Caco-2 (cell line): ENCODE measurements around the gene AGR2. TPM values are rescaled to one million over a fixed set of nuclear protein-coding genes. Genes with fewer than 3 reads are reported as not detected.
"Not testable (repeated sequence)": the region's sequence is repeated elsewhere in the genome, so short reads cannot be mapped to it uniquely, and the experiment has no call there.

Experiments used
- Bru-seq: library from RNA; stranded (reverse); fragments of 400-500 nt; gene quantifications from one replicate; lab custom pipeline; 2021; lab: Mats Ljungman, UMichigan
- BruChase-seq, 2 experiments: library from RNA; stranded (reverse); fragments of 400-500 nt; gene quantifications; one replicate each; lab custom pipeline; 2021; lab: Mats Ljungman, UMichigan
- BruUV-seq: library from RNA; stranded (reverse); fragments of 400-500 nt; replicated peaks from 2 replicates; lab custom pipeline; 2021; lab: Mats Ljungman, UMichigan
- CTCF ChIA-PET: fragments of 300-600 bp; sonication (Branson Sonifier 250); formaldehyde crosslinking; loops from one replicate; lab custom pipeline; 2022; ENCODE audit warnings: antibody characterized with exemption; lab: Charles Lee
- POLR2A ChIA-PET: fragments of 300-600 bp; sonication (Branson Sonifier 250); formaldehyde crosslinking; loops from one replicate; lab custom pipeline; 2022; ENCODE audit warnings: antibody characterized with exemption; lab: Charles Lee
- DNase-seq, 2 experiments: peaks; one replicate each; pipeline versions ENCODE4 v3.0.0 to v3.0.0-alpha.2; 2020 to 2022
- H3K27me3 ChIP-seq: replicated peaks from 2 replicates; pipeline ENCODE4 v1.6.0; 2011; ENCODE audit warnings: low read length; ENCODE audit not compliant: control insufficient read depth, insufficient read depth
- H3K36me3 ChIP-seq: 2 replicates; pipeline ENCODE4 v1.5.1; 2011; ENCODE audit warnings: low read length; ENCODE audit not compliant: control insufficient read depth, insufficient read depth
- H3K4me1 ChIP-seq: fragments of 250-450 bp; sonication (Bioruptor Pico); 2 replicates; pipeline ENCODE4 v1.5.1; 2020; ENCODE audit warnings: mild to moderate bottlenecking
- H3K4me3 ChIP-seq: 2 replicates; pipeline ENCODE4 v1.5.1; 2011; ENCODE audit warnings: low read depth, mild to moderate bottlenecking, control low read depth, low read length
- H3K9me3 ChIP-seq: fragments of 250-450 bp; sonication (Bioruptor Pico); 2 replicates; pipeline ENCODE4 v1.5.1; 2020; ENCODE audit warnings: mild to moderate bottlenecking, moderate library complexity
- H3K27ac Mint-ChIP-seq: one replicate; pipeline ENCODE4 v1.8.0; 2022; ENCODE audit warnings: mixed read lengths; ENCODE audit not compliant: unreplicated experiment
- H3K27me3 Mint-ChIP-seq: one replicate; pipeline ENCODE4 v1.8.0; 2022; ENCODE audit warnings: mixed read lengths; ENCODE audit not compliant: insufficient read depth, unreplicated experiment
- H3K36me3 Mint-ChIP-seq: one replicate; pipeline ENCODE4 v1.8.0; 2022; ENCODE audit warnings: mild to moderate bottlenecking, mixed read lengths; ENCODE audit not compliant: insufficient read depth, unreplicated experiment
- H3K4me1 Mint-ChIP-seq: one replicate; pipeline ENCODE4 v1.8.0; 2022; ENCODE audit warnings: low read depth, mixed read lengths; ENCODE audit not compliant: unreplicated experiment
- H3K4me3 Mint-ChIP-seq: one replicate; pipeline ENCODE4 v1.8.0; 2022; ENCODE audit warnings: mild to moderate bottlenecking, moderate library complexity, mixed read lengths; ENCODE audit not compliant: unreplicated experiment
- H3K9me3 Mint-ChIP-seq: one replicate; pipeline ENCODE4 v1.8.0; 2022; ENCODE audit warnings: mixed read lengths; ENCODE audit not compliant: unreplicated experiment
- CTCF ChIP-seq, 2 experiments: fragments of 200-600 bp in 1 of 2; IDR thresholded peaks; 1 replicate in 1 of 2; 2 replicates in 1 of 2; pipeline versions ENCODE4 v1.5.1 to v1.8.0; 2011 to 2022; ENCODE audit warnings: antibody characterized with exemption in 1 of 2, control low read depth in 1 of 2, inconsistent platforms in 1 of 2, low read depth in 1 of 2, low read length in 1 of 2, mild to moderate bottlenecking in 1 of 2, moderate library complexity in 1 of 2; ENCODE audit not compliant: insufficient read depth in 1 of 2, severe bottlenecking in 1 of 2, unreplicated experiment in 1 of 2
- intact Hi-C: fragments of 100-400 bp; cut with micrococcal nuclease; formaldehyde crosslinking; loops from one replicate; pipeline ENCODE4 v1.10.0; 2022; ENCODE audit not compliant: unreplicated experiment
- long read RNA-seq: library from polyadenylated mRNA; stranded (forward); transcript quantifications from one replicate; pipeline ENCODE4 v2.0.0, GENCODE V29; 2022
- total RNA-seq: library from RNA; stranded (reverse); gene quantifications from 2 replicates; pipeline ENCODE4 v1.2.3, GENCODE V29; 2022

Gene AGR2
- total RNA-seq: 343 and 467 TPM in 2 replicates
- Bru-seq, nascent RNA: percentile 97 among the genes with signal in this experiment
- BruChase-seq, experiment 1, labeled RNA remaining after a 2-hour chase: percentile 82 among the genes with signal in this experiment
- BruChase-seq, experiment 2, labeled RNA remaining after a 6-hour chase: percentile 93 among the genes with signal in this experiment
- long read RNA-seq, transcript AGR2-203 (8 exons, 1,778 nt): major isoform, 575 of 755 reads
- long read RNA-seq, partial matches to known transcripts: 27 of 755 reads
- long read RNA-seq, other reads (novel, unspliced or antisense): 153 of 755 reads

DNA sequence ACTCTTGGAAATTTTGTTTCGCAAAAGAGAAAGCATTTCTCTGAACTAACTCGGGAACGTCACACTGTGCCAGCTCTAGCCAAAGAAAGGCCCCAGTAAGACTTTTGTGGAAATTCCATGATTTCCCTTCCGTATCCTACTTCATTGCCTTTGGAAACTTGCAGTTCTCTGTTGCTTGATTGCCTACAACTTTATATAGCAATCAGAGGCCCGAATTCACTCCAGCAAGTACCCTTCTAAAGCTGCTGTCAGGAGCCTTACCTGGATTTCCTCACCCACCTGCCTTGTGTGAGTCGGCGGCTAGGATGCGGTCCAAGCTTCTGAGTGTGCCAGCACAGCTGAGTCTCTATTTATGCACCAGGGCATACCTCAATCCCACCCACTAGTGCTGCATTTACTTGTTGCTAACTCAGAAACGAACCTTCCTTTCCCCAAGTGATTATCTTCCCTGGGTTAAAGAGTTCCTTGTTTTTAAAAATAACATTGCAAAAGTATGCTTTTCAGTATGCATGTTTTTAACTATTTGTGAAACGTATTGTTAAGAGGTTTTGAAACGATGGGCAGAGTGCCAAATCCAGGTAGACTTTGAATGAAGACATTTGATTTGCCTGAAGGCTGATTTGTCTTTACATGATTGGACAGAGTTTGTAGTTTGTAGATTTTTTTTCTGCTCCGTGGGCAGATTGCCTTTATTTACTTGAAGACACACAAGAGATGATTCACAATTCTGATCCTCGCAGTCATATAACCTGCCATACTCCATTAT lies at the start of gene AGR2:
TSS of gene AGR2 (minus strand) at position 326 of the 766 bp plus-strand sequence. CDS start 3,203 bp downstream, outside the sequence.
- Histone ChIP-seq H3K9me3 (no peaks in the 10 kb centered on the region), H3K4me3 (peak within 1 kb of the TSS; percentile 42), H3K27me3 (no peaks in the 10 kb centered on the region), H3K36me3 (peaks cover 6% of the 10 kb centered on the region), H3K4me1 (peaks cover 56% of the 10 kb centered on the region)
- H3K27ac Mint-ChIP-seq: peak within 1 kb of the TSS; percentile 92
- BruUV-seq: no TSS peak
- ChIA-PET CTCF (interaction anchor here (1.0 to 2.0 kb wide), 3 partner anchors 46 to 110 kb away, joined by 3 to 7 read pairs (median 4); no protein-coding TSS in a partner anchor), POLR2A (no interaction called here)
- H3K27me3 Mint-ChIP-seq: no peaks in the 10 kb centered on the region
- TF ChIP-seq CTCF (IDR thresholded peaks at IDR 0.05; ENCODE audit: insufficient read depth in 1 of 2, low read depth in 1 of 2, low read length in 1 of 2, severe bottlenecking in 1 of 2, unreplicated experiment in 1 of 2): no peak
- H3K36me3 Mint-ChIP-seq: peaks cover 8% of the 10 kb centered on the region
- peaks cover 35% of the 10 kb centered on the region for H3K4me1 Mint-ChIP-seq
- H3K9me3 Mint-ChIP-seq: peaks cover 8% of the 10 kb centered on the region
- peak within 1 kb of the TSS; percentile 74 for H3K4me3 Mint-ChIP-seq
- intact Hi-C loops: loop anchor here (1.0 to 5.0 kb wide), 2 partner anchors 42 to 492 kb away; partner anchors contain the start of gene AHR
- DNase-seq: peak; percentile 61 to 74

DNA sequence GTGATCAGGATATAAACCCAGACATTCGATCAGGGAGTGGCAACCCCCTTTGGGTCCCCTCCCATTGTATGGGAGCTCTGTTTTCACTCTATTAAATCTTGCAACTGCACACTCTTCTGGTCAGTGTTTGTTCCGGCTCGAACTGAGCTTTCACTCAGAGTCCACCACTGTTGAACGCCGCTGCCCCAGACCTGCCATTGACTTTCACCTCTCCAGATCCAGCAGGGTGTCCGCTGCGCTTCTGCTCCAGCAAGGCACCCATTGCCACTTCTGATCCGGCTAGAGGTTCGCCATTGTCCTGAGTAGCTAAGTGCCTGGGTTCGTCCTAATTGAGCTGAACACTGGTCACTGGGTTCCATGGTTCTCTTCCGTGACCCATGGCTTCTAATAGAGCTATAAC lies 48.4 kb upstream of the AGR2 start:
- BruUV-seq, intact Hi-C loops, H3K36me3 ChIP-seq, H3K4me3 ChIP-seq, H3K4me3 Mint-ChIP-seq, H3K27me3 ChIP-seq, DNase-seq, H3K9me3 Mint-ChIP-seq, CTCF ChIA-PET, POLR2A ChIA-PET, H3K9me3 ChIP-seq, H3K27me3 Mint-ChIP-seq, H3K27ac Mint-ChIP-seq: not testable (repeated sequence)
- peaks cover 12% of the 10 kb centered on the region for H3K36me3 Mint-ChIP-seq
- H3K4me1 ChIP-seq: peaks cover 23% of the 10 kb centered on the region
- H3K4me1 Mint-ChIP-seq: peaks cover 19% of the 10 kb centered on the region

- CTCF ChIA-PET: no interaction called here
- Mint-ChIP-seq H3K27me3 (no peaks in the 10 kb centered on the region), H3K4me3 (no peak overlapping the region), H3K27ac (peak overlapping the region; percentile 17), H3K4me1 (peaks cover 19% of the 10 kb centered on the region), H3K36me3 (peaks cover 12% of the 10 kb centered on the region), H3K9me3 (no peaks in the 10 kb centered on the region)
- Histone ChIP-seq H3K9me3 (no peaks in the 10 kb centered on the region), H3K4me3 (no peak overlapping the region), H3K4me1 (peaks cover 33% of the 10 kb centered on the region), H3K27me3 (no peaks in the 10 kb centered on the region), H3K36me3 (no peaks in the 10 kb centered on the region)
- intact Hi-C loops: no loop called here
- DNase-seq: no peak
- BruUV-seq: no TSS peak
- POLR2A ChIA-PET: no interaction called here
- no peak for TF ChIP-seq CTCF (IDR thresholded peaks at IDR 0.05; ENCODE audit: insufficient read depth in 1 of 2, low read depth in 1 of 2, low read length in 1 of 2, severe bottlenecking in 1 of 2, unreplicated experiment in 1 of 2)
Observed at GRCh38 chr7:16851829-16852228, 47.0 kb upstream of the AGR2 start.
